Esophagus squamous epithelium (tissue), 5 donors: ENCODE results near the gene CDC37L1. TPM values are rescaled to one million over a fixed set of nuclear protein-coding genes. Genes with fewer than 3 reads are reported as not detected.
"Not testable (repeated sequence)": the region's sequence is repeated elsewhere in the genome, so short reads cannot be mapped to it uniquely, and the experiment has no call there.

Source experiments
- DNase-seq: peaks from one replicate; lab custom pipeline; 2025; lab: John Stamatoyannopoulos, UW
- H3K27ac ChIP-seq, 4 donors: fragments of 200-600 bp; sonication (generic); one replicate each; pipeline ENCODE4 v1.5.1; 2016 to 2019; ENCODE audit warnings: mild to moderate bottlenecking in 1 of 4
- H3K27me3 ChIP-seq, 4 donors: fragments of 200-600 bp; sonication (generic); 1 replicate in 3 of 4; 2 replicates in 1 of 4; pipeline versions ENCODE4 v1.5.1 to v1.6.0; 2017 to 2021; ENCODE audit warnings: antibody characterized with exemption in 1 of 4
- H3K36me3 ChIP-seq, 3 donors: fragments of 200-600 bp; sonication (generic); one replicate each; pipeline ENCODE4 v1.5.1; 2016 to 2019
- H3K4me1 ChIP-seq, 3 donors: fragments of 200-600 bp; sonication (generic); one replicate each; pipeline ENCODE4 v1.5.1; 2017 to 2019
- H3K4me3 ChIP-seq, 4 donors: fragments of 200-600 bp; sonication (generic); 1 replicate in 3 of 4; 2 replicates in 1 of 4; pipeline ENCODE4 v1.5.1; 2016 to 2019; ENCODE audit warnings: mild to moderate bottlenecking in 2 of 4, moderate library complexity in 1 of 4
- H3K9me3 ChIP-seq, 3 donors: fragments of 200-600 bp; sonication (generic); one replicate each; pipeline ENCODE4 v1.5.1; 2016 to 2019
- CTCF ChIP-seq, 6 experiments: fragments of 450-650 bp in 4 of 6; fragments of 200-600 bp in 2 of 6; sonication (generic) in 2 of 6; IDR thresholded peaks; one replicate each; pipeline ENCODE4 v1.5.1; 2016 to 2019; ENCODE audit warnings: antibody characterized with exemption in 6 of 6, mild to moderate bottlenecking in 4 of 6, moderate library complexity in 4 of 6
- POLR2A ChIP-seq, 4 donors: fragments of 450-650 bp; IDR thresholded peaks; one replicate each; pipeline ENCODE4 v1.6.1; 2017; ENCODE audit warnings: antibody characterized with exemption in 4 of 4, mild to moderate bottlenecking in 4 of 4, moderate library complexity in 3 of 4
- WGBS, 2 donors: methylation state at CpG; one replicate each; pipeline ENCODE4 v1.1.5; 2018; 5-methylcytosine and 5-hydroxymethylcytosine counted together
- intact Hi-C: fragments of 100-400 bp; cut with DNase I; formaldehyde crosslinking; loops from one replicate; pipeline ENCODE4 v1.15.0; 2022
- total RNA-seq, 4 donors: library from RNA; depleted of rRNA; stranded (reverse); fragments of >200 nt; gene quantifications; one replicate each; pipeline ENCODE4 v1.1.0, GENCODE V29; 2016
- donor health status: DM: yes; HTN: yes; CAD: no.

The CDC37L1 gene
- total RNA-seq, 4 donors from 2014 or later, result 8.9 to 48.8 (median 19.3) TPM

- no peak for TF ChIP-seq POLR2A (IDR thresholded peaks at IDR 0.05)
- TF ChIP-seq CTCF (IDR thresholded peaks at IDR 0.05), result no peak
- intact Hi-C loops, result loop anchor here (10.0 kb wide), 1 partner anchor 688 kb away; the partner anchor contains the start of gene PLGRKT
These were observed 67.1 kb downstream of the CDC37L1 start for GRCh38 chr9:4746278-4747030.

GRCh38 chr9:4748612-4749011, 69.2 kb downstream of the CDC37L1 start:
- TF ChIP-seq POLR2A (IDR thresholded peaks at IDR 0.05) (no peak), CTCF (IDR thresholded peaks at IDR 0.05) (no peak)
- H3K9me3 ChIP-seq, result no peaks in the 10 kb centered on the region
- DNase-seq, result no peak
- H3K36me3 ChIP-seq, result no peaks in the 10 kb centered on the region
- H3K27ac ChIP-seq, result no peak overlapping the region
- H3K27me3 ChIP-seq, result peaks cover 0 to 4% (median 0%) of the 10 kb centered on the region in 4 donors
- H3K4me1 ChIP-seq, result peaks cover 0 to 9% (median 0%) of the 10 kb centered on the region in 3 donors
- 92 to 94% methylated on average over 5 of the region's 5 CpGs for WGBS, 2 donors
- no peak overlapping the region for H3K4me3 ChIP-seq
- intact Hi-C loops, result loop anchor here (10.0 kb wide), 1 partner anchor 686 kb away; the partner anchor contains the start of gene PLGRKT

More at GRCh38 chr9:4746278-4747030, 67.1 kb downstream of the CDC37L1 start:
- Histone ChIP-seq H3K4me1 (peaks cover 0 to 27% (median 4%) of the 10 kb centered on the region in 3 donors), H3K9me3 (no peaks in the 10 kb centered on the region), H3K27me3 (peaks cover 0 to 4% (median 0%) of the 10 kb centered on the region in 4 donors), H3K4me3 (no peak overlapping the region), H3K36me3 (no peaks in the 10 kb centered on the region), H3K27ac (no peak overlapping the region)
- no peak for DNase-seq
- WGBS, 2 donors, result 94 to 96% methylated on average over 2 of the region's 2 CpGs

- DNase-seq, result no peak
- no peak overlapping the region for H3K4me3 ChIP-seq
- TF ChIP-seq POLR2A (IDR thresholded peaks at IDR 0.05) (no peak), CTCF (IDR thresholded peaks at IDR 0.05) (peak in 4 of 6 experiments; percentile 45 to 60 (median 52))
- H3K27ac ChIP-seq, result no peak overlapping the region
- intact Hi-C loops, result loop anchor here (10.0 kb wide), 1 partner anchor 245 kb away; no protein-coding TSS in a partner anchor
- H3K9me3 ChIP-seq, result no peaks in the 10 kb centered on the region
- 36 to 41% methylated on average over 8 of the region's 8 CpGs for WGBS, 2 donors
- H3K27me3 ChIP-seq, result peaks cover 0 to 4% (median 0%) of the 10 kb centered on the region in 4 donors
- H3K4me1 ChIP-seq, result no peaks in the 10 kb centered on the region
- no peaks in the 10 kb centered on the region for H3K36me3 ChIP-seq
These were observed 70.8 kb downstream of the CDC37L1 start for GRCh38 chr9:4750023-4750673.

- not testable (repeated sequence) for H3K4me3 ChIP-seq, H3K4me1 ChIP-seq, H3K9me3 ChIP-seq, DNase-seq, H3K27ac ChIP-seq, H3K27me3 ChIP-seq, H3K36me3 ChIP-seq
- intact Hi-C loops, result loop anchor here (10.0 kb wide), 1 partner anchor 240 kb away; no protein-coding TSS in a partner anchor
These were observed 75.2 kb downstream of the CDC37L1 start for GRCh38 chr9:4754530-4754929.

GRCh38 chr9:4755026-4755609, 75.7 kb downstream of the CDC37L1 start:
- Histone ChIP-seq H3K27me3 (peaks cover 0 to 4% (median 0%) of the 10 kb centered on the region in 4 donors), H3K4me3 (no peak overlapping the region), H3K9me3 (no peaks in the 10 kb centered on the region), H3K36me3 (no peaks in the 10 kb centered on the region), H3K27ac (no peak overlapping the region), H3K4me1 (no peaks in the 10 kb centered on the region)
- 49 to 63% methylated on average over 4 to 5 of the region's 5 CpGs for WGBS, 2 donors
- intact Hi-C loops, result loop anchor here (10.0 kb wide), 1 partner anchor 240 kb away; no protein-coding TSS in a partner anchor
- TF ChIP-seq POLR2A (IDR thresholded peaks at IDR 0.05) (no peak), CTCF (IDR thresholded peaks at IDR 0.05) (no peak)
- DNase-seq, result no peak
